Ovary (tissue), 9 donors: ENCODE measurements around the gene MIDN. TPM values are rescaled to one million over a fixed set of nuclear protein-coding genes. Genes with fewer than 3 reads are reported as not detected.

Experiments
- DNase-seq, 5 donors: peaks; one replicate each; pipeline ENCODE4 v3.0.0-alpha.2; 2019 to 2020
- H3K27ac ChIP-seq, 2 donors: fragments of 200-600 bp; one replicate each; pipeline versions ENCODE4 v1.5.1 to v1.8.0; 2019 to 2022
- H3K27me3 ChIP-seq: fragments of 200-600 bp; one replicate; pipeline ENCODE4 v1.8.0; 2022
- H3K36me3 ChIP-seq: fragments of 200-600 bp; sonication (generic); one replicate; pipeline ENCODE4 v1.5.1; 2019
- H3K4me1 ChIP-seq: one replicate; pipeline ENCODE4 v1.8.1; 2013; ENCODE audit warnings: mild to moderate bottlenecking, moderate library complexity; ENCODE audit not compliant: insufficient read depth
- H3K4me3 ChIP-seq: fragments of 200-600 bp; sonication (generic); one replicate; pipeline ENCODE4 v1.5.1; 2017
- H3K9me3 ChIP-seq, 2 donors: fragments of 200-600 bp in 1 of 2; sonication (generic) in 1 of 2; one replicate each; pipeline versions ENCODE4 v1.5.1 to v1.8.1; 2013 to 2019; ENCODE audit warnings: mild to moderate bottlenecking in 1 of 2, moderate library complexity in 1 of 2
- EP300 ChIP-seq: sonication (generic); formaldehyde crosslinking; IDR thresholded peaks from one replicate; pipeline ENCODE4 v1.6.1; 2017; ENCODE audit warnings: antibody characterized with exemption
- POLR2A ChIP-seq: fragments of 450-650 bp; IDR thresholded peaks from one replicate; pipeline ENCODE4 v1.6.1; 2017; ENCODE audit warnings: antibody characterized with exemption, mild to moderate bottlenecking, moderate library complexity
- WGBS, 3 donors: extraction: QIAGEN DNeasy Blood & Tissue Kit in 1 of 3; methylation state at CpG; one replicate each; pipeline versions ENCODE4 v1.1.5 to v1.1.7; 2013 to 2017; 5-methylcytosine and 5-hydroxymethylcytosine counted together
- intact Hi-C, 4 donors: fragments of 100-400 bp; cut with DNase I; formaldehyde crosslinking; loops; one replicate each; pipeline versions ENCODE4 v1.11.0 to v1.15.1; 2022 to 2023
- polyA plus RNA-seq, 2 donors: library from polyadenylated mRNA; stranded (reverse); fragments of 200-250 nt in 1 of 2; fragments of 350-450 nt in 1 of 2; fragmentation: Illumina TruSeq in 1 of 2; extraction: RNeasy Lipid Tissue Mini Kit (QIAGEN cat#74804) in 1 of 2; gene quantifications; one replicate each; pipeline ENCODE4 v1.2.3, GENCODE V29; 2013 to 2014
- total RNA-seq, 7 donors: library from RNA; depleted of rRNA in 2 of 7; stranded (reverse); fragments of >200 nt in 2 of 7; fragmentation: NEBNext Ultra II Directional in 3 of 7; extraction: Animal tissue kit (Norgen Biotek cat#: 25700) in 3 of 7; gene quantifications; one replicate each; pipeline versions ENCODE4 v1.1.0 to v1.2.4, GENCODE V29; 2016 to 2023
- TF ChIP-seq, protein P1 (sequence below), 3 donors: fragments of 450-650 bp in 2 of 3; fragments of 200-600 bp in 1 of 3; IDR thresholded peaks; one replicate each; pipeline versions ENCODE4 v1.5.1 to v1.8.0; 2016 to 2022; ENCODE audit warnings: antibody characterized with exemption in 3 of 3, mild to moderate bottlenecking in 1 of 3
- donor health status: DM: no; HTN: no; CAD: no; lungs with moderate emphysema.
- donor health status: DM: no; HTN: no; CAD: no.
- donor health status: Bipolar disorder and iron deficiency.
- donor health status: DM: yes; HTN: yes; CAD: no.
- donor health status: DM: no; HTN: no; CAD: no.
- donor health status: DM: yes; HTN: yes; CAD: no.

Gene MIDN
- total and polyA plus RNA-seq, 9 donors = 10.1 to 261 (median 105) TPM

DNA sequence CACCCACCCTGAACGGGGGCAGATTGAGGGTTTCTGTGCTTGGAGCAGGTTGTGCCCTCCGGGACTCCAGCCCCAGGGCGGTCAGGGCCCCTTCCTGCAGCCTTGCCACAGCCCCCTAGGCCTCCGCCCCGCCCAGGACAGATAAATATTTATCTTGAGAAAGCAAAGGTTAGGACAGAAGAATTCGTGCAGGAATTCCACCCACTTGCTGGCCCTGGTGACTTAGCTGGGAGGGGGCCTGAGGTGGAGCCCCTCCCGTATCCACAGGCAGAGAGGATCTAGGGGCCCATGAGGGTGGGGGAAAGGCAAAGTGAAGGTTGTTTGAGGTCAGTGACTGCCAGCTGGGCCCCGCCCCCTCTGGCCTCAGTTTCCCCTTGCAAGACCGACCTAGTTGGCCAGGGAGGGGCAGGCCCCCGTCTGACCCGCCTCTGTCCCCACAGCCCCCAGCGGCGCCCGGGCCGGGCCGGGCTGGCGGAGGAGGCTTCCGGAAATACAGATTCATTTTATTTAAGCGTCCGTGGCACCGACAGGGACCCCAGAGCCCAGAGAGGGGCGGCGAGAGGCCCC lies 5.2 kb downstream of the MIDN start:
- DNase-seq = peak in 1 of 5 donors; percentile 75
- intact Hi-C loops = no loop called here
- no peaks in the 10 kb centered on the region for H3K36me3 ChIP-seq
- TF ChIP-seq, protein P1, sequence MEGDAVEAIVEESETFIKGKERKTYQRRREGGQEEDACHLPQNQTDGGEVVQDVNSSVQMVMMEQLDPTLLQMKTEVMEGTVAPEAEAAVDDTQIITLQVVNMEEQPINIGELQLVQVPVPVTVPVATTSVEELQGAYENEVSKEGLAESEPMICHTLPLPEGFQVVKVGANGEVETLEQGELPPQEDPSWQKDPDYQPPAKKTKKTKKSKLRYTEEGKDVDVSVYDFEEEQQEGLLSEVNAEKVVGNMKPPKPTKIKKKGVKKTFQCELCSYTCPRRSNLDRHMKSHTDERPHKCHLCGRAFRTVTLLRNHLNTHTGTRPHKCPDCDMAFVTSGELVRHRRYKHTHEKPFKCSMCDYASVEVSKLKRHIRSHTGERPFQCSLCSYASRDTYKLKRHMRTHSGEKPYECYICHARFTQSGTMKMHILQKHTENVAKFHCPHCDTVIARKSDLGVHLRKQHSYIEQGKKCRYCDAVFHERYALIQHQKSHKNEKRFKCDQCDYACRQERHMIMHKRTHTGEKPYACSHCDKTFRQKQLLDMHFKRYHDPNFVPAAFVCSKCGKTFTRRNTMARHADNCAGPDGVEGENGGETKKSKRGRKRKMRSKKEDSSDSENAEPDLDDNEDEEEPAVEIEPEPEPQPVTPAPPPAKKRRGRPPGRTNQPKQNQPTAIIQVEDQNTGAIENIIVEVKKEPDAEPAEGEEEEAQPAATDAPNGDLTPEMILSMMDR (IDR thresholded peaks at IDR 0.05) = no peak
- TF ChIP-seq POLR2A (no peak), EP300 (no peak)
- H3K27ac ChIP-seq = peak overlapping the region; percentile 87 to 89
- H3K27me3 ChIP-seq = no peaks in the 10 kb centered on the region
- H3K4me3 ChIP-seq = peak overlapping the region; percentile 65
- 16 to 40% (median 40%) methylated on average over 10 to 23 of the region's 23 CpGs for WGBS, 3 donors
- peaks cover 27% of the 10 kb centered on the region for H3K4me1 ChIP-seq
- no peaks in the 10 kb centered on the region for H3K9me3 ChIP-seq

DNA sequence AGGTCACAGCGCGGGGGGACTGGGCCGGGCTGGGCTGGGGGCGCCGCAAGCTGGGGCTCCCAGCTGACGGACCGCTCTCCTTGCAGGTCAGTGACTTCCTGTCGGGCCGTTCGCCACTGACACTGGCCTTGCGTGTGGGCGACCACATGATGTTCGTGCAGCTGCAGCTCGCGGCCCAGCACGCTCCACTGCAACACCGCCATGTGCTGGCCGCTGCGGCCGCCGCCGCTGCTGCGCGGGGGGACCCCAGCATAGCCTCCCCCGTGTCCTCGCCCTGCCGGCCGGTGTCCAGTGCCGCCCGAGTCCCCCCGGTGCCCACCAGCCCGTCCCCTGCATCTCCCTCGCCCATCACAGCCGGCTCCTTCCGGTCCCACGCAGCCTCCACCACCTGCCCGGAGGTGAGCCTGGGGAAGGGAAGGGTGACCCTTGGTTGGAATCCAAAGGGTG lies 5.7 kb downstream of the MIDN start:
- DNase-seq = peak in 2 of 5 donors; percentile 52 to 56
- intact Hi-C loops = no loop called here
- WGBS, 3 donors = 77 to 83% (median 81%) methylated on average over 34 to 37 of the region's 37 CpGs

DNA sequence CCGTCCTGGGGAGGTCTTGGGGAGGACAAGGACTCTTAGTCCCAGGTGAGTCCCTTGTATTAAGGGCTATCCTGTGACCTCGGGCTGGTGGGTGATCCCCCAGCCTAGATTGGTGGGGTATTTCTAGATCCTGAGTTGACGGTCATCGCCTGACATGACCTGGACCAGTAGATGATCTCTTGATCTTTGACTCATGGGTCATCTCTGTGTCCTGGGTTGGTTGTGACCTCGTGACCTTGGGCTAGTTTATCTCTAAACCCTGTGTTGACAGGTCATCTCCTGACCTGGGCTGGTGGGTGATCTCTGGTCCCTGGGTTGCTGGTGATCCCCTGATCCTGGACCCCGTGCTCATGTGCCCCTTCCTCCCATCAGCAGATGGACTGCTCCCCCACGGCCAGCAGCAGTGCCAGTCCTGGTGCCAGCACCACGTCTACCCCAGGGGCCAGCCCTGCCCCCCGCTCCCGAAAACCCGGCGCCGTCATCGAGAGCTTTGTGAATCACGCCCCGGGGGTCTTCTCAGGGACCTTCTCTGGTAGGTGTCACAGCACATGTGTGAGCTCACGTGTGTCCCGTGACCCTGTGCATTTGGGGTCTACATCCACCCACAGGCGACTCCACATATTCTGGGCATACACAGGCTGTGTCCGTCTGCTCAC lies 6.3 kb downstream of the MIDN start:
- H3K9me3 ChIP-seq = no peaks in the 10 kb centered on the region
- no peaks in the 10 kb centered on the region for H3K36me3 ChIP-seq
- H3K27ac ChIP-seq = peak overlapping the region; percentile 87 to 89
- 84 to 91% (median 89%) methylated on average over 20 of the region's 20 CpGs for WGBS, 3 donors
- intact Hi-C loops = no loop called here
- peak in 1 of 5 donors; percentile 53 for DNase-seq
- TF ChIP-seq, protein P1 (IDR thresholded peaks at IDR 0.05) = no peak
- TF ChIP-seq EP300 (no peak), POLR2A (no peak)
- H3K4me1 ChIP-seq = peaks cover 32% of the 10 kb centered on the region
- no peak overlapping the region for H3K4me3 ChIP-seq
- H3K27me3 ChIP-seq = no peaks in the 10 kb centered on the region

More for the DNA sequence above, 5.7 kb downstream of the MIDN start:
- TF ChIP-seq, protein P1 (IDR thresholded peaks at IDR 0.05) = no peak
- TF ChIP-seq POLR2A (no peak), EP300 (no peak)
- Histone ChIP-seq H3K4me1 (peaks cover 27% of the 10 kb centered on the region), H3K27ac (peak overlapping the region; percentile 87 to 89), H3K4me3 (peak overlapping the region; percentile 65), H3K27me3 (no peaks in the 10 kb centered on the region), H3K9me3 (no peaks in the 10 kb centered on the region), H3K36me3 (no peaks in the 10 kb centered on the region)

DNA sequence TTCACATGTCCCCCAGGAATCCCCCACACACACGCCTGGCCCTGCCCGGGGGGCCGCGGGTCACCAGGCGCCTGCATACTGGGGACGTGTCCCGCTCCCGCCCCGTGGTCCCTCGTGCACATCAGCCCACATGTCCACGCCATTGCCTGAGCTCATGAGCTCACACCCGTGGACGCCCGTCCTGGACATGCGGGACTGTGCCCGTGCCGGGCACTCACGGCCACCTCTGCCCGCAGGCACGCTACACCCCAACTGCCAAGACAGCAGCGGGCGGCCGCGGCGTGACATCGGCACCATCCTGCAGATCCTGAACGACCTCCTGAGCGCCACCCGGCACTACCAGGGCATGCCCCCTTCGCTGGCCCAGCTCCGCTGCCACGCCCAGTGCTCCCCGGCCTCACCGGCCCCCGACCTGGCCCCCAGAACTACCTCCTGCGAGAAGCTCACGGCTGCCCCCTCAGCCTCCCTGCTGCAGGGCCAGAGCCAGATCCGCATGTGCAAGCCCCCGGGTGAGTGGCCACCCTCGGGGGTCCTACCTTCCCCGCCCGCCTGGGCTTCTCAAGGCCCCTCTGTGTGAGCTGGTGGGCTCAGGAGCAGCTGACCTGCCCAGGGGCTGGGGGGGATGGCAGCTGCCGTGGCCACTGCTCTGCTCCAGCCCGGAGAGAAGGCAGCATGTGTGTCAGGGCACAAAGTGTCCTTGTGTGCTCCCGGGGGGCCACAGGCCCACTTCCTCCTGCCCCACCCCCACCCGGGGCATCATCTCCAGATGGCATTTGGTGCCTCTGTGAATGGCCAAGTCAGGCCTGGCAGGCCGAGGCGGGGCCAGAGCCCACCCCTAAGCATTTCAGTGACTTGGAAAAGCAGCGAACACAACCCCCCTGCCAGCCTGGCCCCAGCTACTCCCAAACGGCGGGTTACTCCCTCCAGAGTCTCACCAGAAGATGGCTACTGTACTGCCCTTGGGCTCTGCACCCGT lies 7.1 kb downstream of the MIDN start:
- peak in 1 of 5 donors; percentile 49 for DNase-seq
- Histone ChIP-seq H3K27ac (peak overlapping the region in 1 of 2 donors; percentile 4), H3K27me3 (no peaks in the 10 kb centered on the region), H3K4me3 (no peak overlapping the region), H3K4me1 (peaks cover 38% of the 10 kb centered on the region), H3K36me3 (no peaks in the 10 kb centered on the region), H3K9me3 (no peaks in the 10 kb centered on the region)
- 85 to 88% (median 87%) methylated on average over 43 to 52 of the region's 52 CpGs for whole genome bisulfite sequencing, 3 donors
- intact Hi-C loops = no loop called here
- TF ChIP-seq POLR2A (no peak), EP300 (no peak)
- TF ChIP-seq, protein P1 (IDR thresholded peaks at IDR 0.05) = no peak
